MCF 10A (cell line): ENCODE measurements around the gene GSK3B. TPM values are rescaled to one million over a fixed set of nuclear protein-coding genes. Genes with fewer than 3 reads are reported as not detected.

ENCODE experiments used
- BruUV-seq: library from RNA; stranded (reverse); fragments of 400-500 nt; replicated peaks from 2 replicates; lab custom pipeline; 2021; lab: Mats Ljungman, UMichigan
- CTCF ChIA-PET: fragments of 300-600 bp; sonication (Branson Sonifier 250); formaldehyde crosslinking; extraction: SDS; loops from one replicate; lab custom pipeline; 2021; ENCODE audit warnings: antibody characterized with exemption, inconsistent platforms; lab: Yijun Ruan, JAX
- POLR2A ChIA-PET: fragments of 300-600, 350-650 bp; sonication (Branson Sonifier 250); formaldehyde crosslinking; extraction: SDS; loops from one replicate; lab custom pipeline; 2020; ENCODE audit warnings: antibody characterized with exemption, inconsistent platforms; lab: Yijun Ruan, JAX
- DNase-seq: peaks from one replicate; pipeline ENCODE4 v3.0.0-alpha.2; 2018; ENCODE audit not compliant: unreplicated experiment
- H3K27ac Mint-ChIP-seq: one replicate; pipeline ENCODE4 v1.8.0; 2022; ENCODE audit warnings: mild to moderate bottlenecking, low read depth, mixed read lengths; ENCODE audit not compliant: unreplicated experiment
- H3K27me3 Mint-ChIP-seq: one replicate; pipeline ENCODE4 v1.8.0; 2022; ENCODE audit warnings: mixed read lengths; ENCODE audit not compliant: insufficient read depth, unreplicated experiment
- H3K36me3 Mint-ChIP-seq: one replicate; pipeline ENCODE4 v1.8.0; 2022; ENCODE audit warnings: mild to moderate bottlenecking, moderate library complexity, mixed read lengths; ENCODE audit not compliant: insufficient read depth, unreplicated experiment
- H3K4me1 Mint-ChIP-seq: one replicate; pipeline ENCODE4 v1.8.0; 2022; ENCODE audit warnings: mixed read lengths; ENCODE audit not compliant: insufficient read depth, unreplicated experiment
- H3K4me3 Mint-ChIP-seq: one replicate; pipeline ENCODE4 v1.8.0; 2022; ENCODE audit warnings: mild to moderate bottlenecking, moderate library complexity, mixed read lengths; ENCODE audit not compliant: unreplicated experiment
- H3K9me3 Mint-ChIP-seq: one replicate; pipeline ENCODE4 v1.8.0; 2022; ENCODE audit warnings: mixed read lengths; ENCODE audit not compliant: unreplicated experiment
- intact Hi-C: fragments of 100-400 bp; cut with micrococcal nuclease; formaldehyde crosslinking; loops from 2 replicates; pipeline ENCODE4 v1.14.1; 2022
- total RNA-seq: library from RNA; stranded (reverse); gene quantifications from 2 replicates; pipeline ENCODE4 v1.2.3, GENCODE V29; 2022
- TF ChIP-seq, protein P1 (sequence below): fragments of 200-600 bp; IDR thresholded peaks from one replicate; pipeline ENCODE4 v1.8.0; 2022; ENCODE audit warnings: antibody characterized with exemption, mild to moderate bottlenecking; ENCODE audit not compliant: unreplicated experiment

Gene GSK3B
- total RNA-seq, 1 experiment from 2014 or later: 71.5 TPM

- BruUV-seq: no TSS peak
- Mint-ChIP-seq H3K4me1 (peaks cover 30% of the 10 kb centered on the region), H3K27ac (no peak overlapping the region), H3K36me3 (peaks cover 13% of the 10 kb centered on the region), H3K27me3 (no peaks in the 10 kb centered on the region), H3K4me3 (no peak overlapping the region), H3K9me3 (no peaks in the 10 kb centered on the region)
- CTCF ChIA-PET: interaction anchor here (0.7 to 1.3 kb wide), 3 partner anchors 17 to 512 kb away, joined by 3 to 4 read pairs (median 3); partner anchors contain the start of gene FSTL1
- intact Hi-C loops: no loop called here
- POLR2A ChIA-PET: interaction anchor here (0.6 to 1.0 kb wide), 3 partner anchors 9 to 18 kb away, joined by 3 read pairs; no protein-coding TSS in a partner anchor
- no peak for DNase-seq
- TF ChIP-seq, protein P1, sequence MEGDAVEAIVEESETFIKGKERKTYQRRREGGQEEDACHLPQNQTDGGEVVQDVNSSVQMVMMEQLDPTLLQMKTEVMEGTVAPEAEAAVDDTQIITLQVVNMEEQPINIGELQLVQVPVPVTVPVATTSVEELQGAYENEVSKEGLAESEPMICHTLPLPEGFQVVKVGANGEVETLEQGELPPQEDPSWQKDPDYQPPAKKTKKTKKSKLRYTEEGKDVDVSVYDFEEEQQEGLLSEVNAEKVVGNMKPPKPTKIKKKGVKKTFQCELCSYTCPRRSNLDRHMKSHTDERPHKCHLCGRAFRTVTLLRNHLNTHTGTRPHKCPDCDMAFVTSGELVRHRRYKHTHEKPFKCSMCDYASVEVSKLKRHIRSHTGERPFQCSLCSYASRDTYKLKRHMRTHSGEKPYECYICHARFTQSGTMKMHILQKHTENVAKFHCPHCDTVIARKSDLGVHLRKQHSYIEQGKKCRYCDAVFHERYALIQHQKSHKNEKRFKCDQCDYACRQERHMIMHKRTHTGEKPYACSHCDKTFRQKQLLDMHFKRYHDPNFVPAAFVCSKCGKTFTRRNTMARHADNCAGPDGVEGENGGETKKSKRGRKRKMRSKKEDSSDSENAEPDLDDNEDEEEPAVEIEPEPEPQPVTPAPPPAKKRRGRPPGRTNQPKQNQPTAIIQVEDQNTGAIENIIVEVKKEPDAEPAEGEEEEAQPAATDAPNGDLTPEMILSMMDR: no peak
These were observed 155.2 kb downstream of the GSK3B start for GRCh38 chr3:119939077-119939476.

GRCh38 chr3:119937229-119937628, 157.0 kb downstream of the GSK3B start:
- TF ChIP-seq, protein P1: no peak
- no peak overlapping the region for H3K4me3 Mint-ChIP-seq
- no peak for DNase-seq
- POLR2A ChIA-PET: no interaction called here
- no peaks in the 10 kb centered on the region for H3K9me3 Mint-ChIP-seq
- intact Hi-C loops: no loop called here
- CTCF ChIA-PET: interaction anchor here (0.6 kb wide), 1 partner anchor 12 kb away, joined by 3 read pairs; no protein-coding TSS in a partner anchor
- BruUV-seq: no TSS peak
- peaks cover 13% of the 10 kb centered on the region for H3K36me3 Mint-ChIP-seq
- H3K4me1 Mint-ChIP-seq: peaks cover 22% of the 10 kb centered on the region
- H3K27ac Mint-ChIP-seq: no peak overlapping the region
- no peaks in the 10 kb centered on the region for H3K27me3 Mint-ChIP-seq

GRCh38 chr3:119934249-119934648, 160.0 kb downstream of the GSK3B start:
- BruUV-seq: no TSS peak
- H3K4me1 Mint-ChIP-seq: peaks cover 18% of the 10 kb centered on the region
- no peak overlapping the region for H3K27ac Mint-ChIP-seq
- POLR2A ChIA-PET: interaction anchor here (0.6 kb wide), 1 partner anchor 437 kb away, joined by 3 read pairs; no protein-coding TSS in a partner anchor
- H3K9me3 Mint-ChIP-seq: no peaks in the 10 kb centered on the region
- H3K4me3 Mint-ChIP-seq: no peak overlapping the region
- CTCF ChIA-PET: interaction anchor here (1.0 kb wide), 1 partner anchor 9 kb away, joined by 3 read pairs; no protein-coding TSS in a partner anchor
- H3K36me3 Mint-ChIP-seq: peaks cover 8% of the 10 kb centered on the region
- DNase-seq: no peak
- H3K27me3 Mint-ChIP-seq: no peaks in the 10 kb centered on the region
- intact Hi-C loops: no loop called here
- TF ChIP-seq, protein P1: no peak

- TF ChIP-seq, protein P1: no peak
- CTCF ChIA-PET: no interaction called here
- Mint-ChIP-seq H3K4me3 (no peak overlapping the region), H3K27ac (no peak overlapping the region), H3K9me3 (no peaks in the 10 kb centered on the region), H3K27me3 (no peaks in the 10 kb centered on the region), H3K36me3 (peaks cover 8% of the 10 kb centered on the region), H3K4me1 (peaks cover 13% of the 10 kb centered on the region)
- intact Hi-C loops: no loop called here
- no TSS peak for BruUV-seq
- no peak for DNase-seq
- POLR2A ChIA-PET: no interaction called here
These were observed 161.0 kb downstream of the GSK3B start for GRCh38 chr3:119933207-119933606.
